K562 (cell line): Measurements from ENCODE around the gene FANCD2OS. TPM values are rescaled to one million over a fixed set of nuclear protein-coding genes. Genes with fewer than 3 reads are reported as not detected.
A peak's percentile ranks its signal among the peaks of the same experiment; 100 is the strongest.

Source experiments
- ATAC-seq: fragments of 200-7000 bp; cut with Tn5 transposase; 3 replicates; pipeline ENCODE4 v1.9.1; 2020; ENCODE audit warnings: moderate library complexity
- BruUV-seq: library from RNA; stranded (reverse); fragments of 400-500 nt; replicated peaks from 2 replicates; lab custom pipeline; 2021; lab: Mats Ljungman, UMichigan
- CTCF ChIA-PET: fragments of 300-600 bp; formaldehyde crosslinking; extraction: SDS; loops from one replicate; lab custom pipeline; 2021; ENCODE audit warnings: low intra/inter-chr PET ratio; lab: Yijun Ruan, JAX
- POLR2A ChIA-PET: fragments of 300-600, 350-650 bp; sonication (Branson Sonifier 250); formaldehyde crosslinking; extraction: SDS; loops from one replicate; lab custom pipeline; 2021; ENCODE audit warnings: antibody characterized with exemption, inconsistent platforms; lab: Yijun Ruan, JAX
- DNase-seq, 4 experiments: peaks; one replicate each; pipeline versions ENCODE4 v3.0.0 to v3.0.0-alpha.2; 2011 to 2018; ENCODE audit warnings: low spot score in 3 of 4, mixed read lengths in 3 of 4; ENCODE audit errors: extremely low read depth in 1 of 4
- FAIRE-seq: peaks from 2 replicates; lab custom pipeline; 2011; peaks lifted over from hg19 to GRCh38; lab: Jason Lieb, UNC
- H2AFZ ChIP-seq: 2 replicates; pipeline ENCODE4 v1.6.0; 2011; ENCODE audit warnings: low read depth, low read length, control low read depth, inconsistent platforms
- H3K27ac ChIP-seq: fragments of 200-600 bp; 3 replicates; pipeline ENCODE4 v1.8.0; 2011; ENCODE audit warnings: low read depth, mild to moderate bottlenecking, control low read depth, inconsistent platforms, low read length, moderate library complexity, mixed read lengths; ENCODE audit errors: extremely low read depth
- H3K27me3 ChIP-seq, 2 experiments: fragments of 300-600 bp in 1 of 2; 2 replicates in 1 of 2; 3 replicates in 1 of 2; pipeline versions ENCODE4 v1.6.0 to v1.8.0; 2011; ENCODE audit warnings: inconsistent platforms in 2 of 2, low read length in 2 of 2, mild to moderate bottlenecking in 1 of 2, mixed read lengths in 1 of 2, moderate library complexity in 1 of 2; ENCODE audit not compliant: control insufficient read depth in 2 of 2, insufficient read depth in 2 of 2
- H3K36me3 ChIP-seq: fragments of 300-600 bp; 3 replicates; pipeline ENCODE4 v1.8.0; 2011; ENCODE audit warnings: mild to moderate bottlenecking, low read length, inconsistent platforms; ENCODE audit not compliant: control insufficient read depth, insufficient read depth
- H3K4me1 ChIP-seq, 2 experiments: fragments of 200-600 bp in 1 of 2; replicated peaks in 1 of 2; 2 replicates in 1 of 2; 3 replicates in 1 of 2; pipeline versions ENCODE4 v1.5.1 to v1.8.0; 2011; ENCODE audit warnings: inconsistent platforms in 2 of 2, low read length in 2 of 2, mild to moderate bottlenecking in 1 of 2, mixed read lengths in 1 of 2, moderate library complexity in 1 of 2; ENCODE audit not compliant: control insufficient read depth in 2 of 2, insufficient read depth in 2 of 2
- H3K4me2 ChIP-seq: 2 replicates; pipeline ENCODE4 v1.6.1; 2011; ENCODE audit warnings: low read length, control low read depth, inconsistent platforms, mixed read lengths; ENCODE audit not compliant: insufficient read depth
- H3K4me3 ChIP-seq: fragments of 200-600 bp; sonication (generic), shearing (Covaris generic); 2 replicates; pipeline ENCODE4 v1.5.1; 2016; ENCODE audit warnings: control low read depth, inconsistent platforms
- H3K79me2 ChIP-seq: fragments of 200-600 bp; 3 replicates; pipeline ENCODE4 v1.8.0; 2011; ENCODE audit warnings: low read length, inconsistent platforms; ENCODE audit not compliant: control insufficient read depth, insufficient read depth
- H3K9ac ChIP-seq, 2 experiments: 2 replicates each; pipeline versions ENCODE4 v1.6.0 to v1.6.1; 2011; ENCODE audit warnings: low read depth in 2 of 2, low read length in 2 of 2, control low read depth in 1 of 2, inconsistent platforms in 1 of 2, mild to moderate bottlenecking in 1 of 2, mixed read lengths in 1 of 2; ENCODE audit not compliant: insufficient read depth in 1 of 2
- H3K9me1 ChIP-seq: one replicate; pipeline ENCODE4 v1.6.0; 2011; ENCODE audit warnings: inconsistent platforms, mild to moderate bottlenecking, low read length, moderate library complexity; ENCODE audit not compliant: control insufficient read depth, insufficient read depth
- H3K9me3 ChIP-seq: replicated peaks from 2 replicates; pipeline ENCODE4 v1.5.1; 2011; ENCODE audit warnings: low read depth, low read length, inconsistent platforms; ENCODE audit not compliant: control insufficient read depth, insufficient read depth
- H4K20me1 ChIP-seq: replicated peaks from 2 replicates; pipeline ENCODE4 v1.6.1; 2011; ENCODE audit warnings: low read length, inconsistent platforms, mixed read lengths; ENCODE audit not compliant: control insufficient read depth, insufficient read depth
- ARNT ChIP-seq, 2 experiments: fragments of 450-650 bp; IDR thresholded peaks; 2 replicates each; pipeline ENCODE4 v1.6.1; 2016; ENCODE audit warnings: mild to moderate bottlenecking in 1 of 2
- CBFA2T3 ChIP-seq: fragments of 450-650 bp; IDR thresholded peaks from 2 replicates; pipeline ENCODE4 v1.6.1; 2017
- JUND ChIP-seq, 2 experiments: IDR thresholded peaks; 2 replicates in 1 of 2; 3 replicates in 1 of 2; pipeline ENCODE4 v1.6.1; 2011; ENCODE audit warnings: borderline replicate concordance in 2 of 2, low read depth in 2 of 2, low read length in 2 of 2, improper control_type of control experiment in 1 of 2, missing biosample characterization in 1 of 2, missing genetic modification characterization in 1 of 2, missing genetic modification reagents in 1 of 2
- MCM3 ChIP-seq: fragments of 450-650 bp; IDR thresholded peaks from 2 replicates; pipeline ENCODE4 v1.6.1; 2016
- NFE2 ChIP-seq: IDR thresholded peaks from 2 replicates; pipeline ENCODE4 v1.6.1; 2014; ENCODE audit warnings: antibody characterized with exemption, low read depth
- NFE2L1 ChIP-seq: fragments of 450-650 bp; IDR thresholded peaks from 2 replicates; pipeline ENCODE4 v1.6.1; 2016; ENCODE audit warnings: missing genetic modification characterization, low read depth, mild to moderate bottlenecking, missing compliant biosample characterization, moderate library complexity, borderline replicate concordance
- NFYB ChIP-seq: IDR thresholded peaks from 2 replicates; pipeline ENCODE4 v1.6.1; 2011; ENCODE audit warnings: mild to moderate bottlenecking, moderate library complexity; ENCODE audit not compliant: insufficient read length; ENCODE audit errors: extremely low read depth
- SAP30 ChIP-seq: fragments of 200-600 bp; sonication (generic); IDR thresholded peaks from 2 replicates; pipeline ENCODE4 v1.6.1; 2012; ENCODE audit warnings: borderline replicate concordance, low read depth, mild to moderate bottlenecking, moderate library complexity, low read length, control low read depth, inconsistent platforms; ENCODE audit not compliant: insufficient read depth, poor library complexity, severe bottlenecking
- SMAD4 ChIP-seq: fragments of 250-450 bp; sonication (Bioruptor Pico); conservative IDR thresholded peaks from 2 replicates; pipeline ENCODE4 v1.8.0; 2021; ENCODE audit warnings: inconsistent platforms, mild to moderate bottlenecking, moderate library complexity
- THAP12 ChIP-seq: fragments of 250-450 bp; sonication (Bioruptor Pico); IDR thresholded peaks from 2 replicates; pipeline ENCODE4 v1.9.0; 2021; ENCODE audit warnings: mild to moderate bottlenecking, inconsistent platforms
- ZNF384 ChIP-seq: IDR thresholded peaks from 2 replicates; pipeline ENCODE4 v1.6.1; 2012; ENCODE audit warnings: low read depth, low read length, improper control_type of control experiment
- ZNF639 ChIP-seq, 2 experiments: fragments of 200-800 bp in 1 of 2; sonication (Bioruptor generic) in 1 of 2; sonication (generic) in 1 of 2; formaldehyde crosslinking in 1 of 2; IDR thresholded peaks in 1 of 2; conservative IDR thresholded peaks in 1 of 2; 2 replicates each; pipeline versions ENCODE4 v1.5.0 to v1.6.1; 2016 to 2020; ENCODE audit warnings: missing compliant biosample characterization in 1 of 2, missing genetic modification characterization in 1 of 2, missing genetic modification reagents in 1 of 2
- ZNF785 ChIP-seq: fragments of 250-450 bp; sonication (Bioruptor Pico); IDR thresholded peaks from 2 replicates; pipeline ENCODE4 v1.4.0; 2020; ENCODE audit warnings: mild to moderate bottlenecking
- WGBS: fragments of 100-300 bp; shearing (Covaris generic); methylation state at CpG from one replicate; pipeline ENCODE4 v1.1.6; 2016; ENCODE audit warnings: low coverage, mixed read lengths; ENCODE audit not compliant: insufficient coverage; ENCODE audit errors: missing lambda C conversion rate; 5-methylcytosine and 5-hydroxymethylcytosine counted together
- in situ Hi-C: fragments of 300-500 bp; cut with MboI; formaldehyde crosslinking; loops from 4 replicates; pipeline ENCODE4 v1.15.0; 2018; ENCODE audit warnings: inconsistent platforms, mixed read lengths
- intact Hi-C: fragments of 100-400 bp; cut with micrococcal nuclease; formaldehyde crosslinking; loops from 2 replicates; pipeline ENCODE4 v1.14.2; 2022
- polyA plus RNA-seq, 8 experiments: library from polyadenylated mRNA; depleted of rRNA in 4 of 8; stranded (reverse) in 5 of 8; unstranded in 3 of 8; fragments of >200 nt; fragmentation: Nextera tagmentation in 2 of 8; fragmentation: Illumina TruSeq in 1 of 8; extraction: Ambion mirVana in 2 of 8; extraction: Trizol in 1 of 8; gene quantifications; 2 replicates each; pipeline versions ENCODE4 v1.2.1 to v1.2.3, GENCODE V29; 2011 to 2014; ENCODE audit warnings: inconsistent platforms in 1 of 8, missing spikeins in 1 of 8
- total RNA-seq, 7 experiments: library from RNA; depleted of rRNA in 6 of 7; stranded (reverse); fragments of >200 nt in 6 of 7; fragmentation: Illumina TruSeq in 2 of 7; extraction: Trizol in 2 of 7; gene quantifications; 2 replicates each; pipeline versions ENCODE4 v1.2.1 to v1.2.3, GENCODE V29; 2011 to 2021; ENCODE audit warnings: low replicate concordance in 1 of 7
- TF ChIP-seq, protein P1 (sequence below), 2 experiments: fragments of 450-650 bp; IDR thresholded peaks; 2 replicates each; pipeline ENCODE4 v1.6.1; 2016

The FANCD2OS gene
- total and polyA plus RNA-seq, 9 of the 15 experiments (the other 6 are each of a cell fraction or from before 2014, with no cell fraction given): not detected

- TF ChIP-seq ARNT (IDR thresholded peaks at IDR 0.05): peak; percentile 47 to 54; a peak in 2 of 4 replicates
- no peak for TF ChIP-seq NFE2L1 (tag)
- TF ChIP-seq THAP12: no peak
- no peak for TF ChIP-seq SAP30
Observed at GRCh38 chr3:10140996-10141546, 33.0 kb upstream of the FANCD2OS start (continued).

DNA sequence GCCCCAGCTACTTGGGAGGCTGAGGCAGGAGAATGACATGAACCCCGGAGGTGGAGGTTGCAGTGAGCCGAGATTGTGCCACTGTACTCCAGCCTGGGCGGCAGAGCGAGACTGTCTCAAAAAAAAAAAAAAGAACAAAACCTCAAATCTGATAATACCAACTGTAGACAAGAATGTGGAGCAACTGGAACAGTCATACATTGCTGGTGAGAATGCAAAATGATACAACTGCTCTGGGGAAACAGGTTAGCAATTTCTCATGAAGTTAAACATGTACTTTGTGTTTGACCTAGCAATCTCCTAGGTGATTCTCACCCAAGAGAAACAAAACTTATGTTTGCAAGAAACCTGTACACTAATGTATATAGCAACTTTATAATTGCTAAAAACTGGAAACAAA, 29.1 kb upstream of the FANCD2OS start:
- peaks cover 25 to 26% of the 10 kb centered on the region in 2 experiments for H3K4me1 ChIP-seq
- H3K4me3 ChIP-seq: no peak overlapping the region
- no peaks in the 10 kb centered on the region; the same call in 1 of the 2 replicates for H4K20me1 ChIP-seq
- no peaks in the 10 kb centered on the region for H3K9me3 ChIP-seq
- in situ Hi-C loops (no loop called here), intact Hi-C loops (no loop called here)
- H2AFZ ChIP-seq: no peak overlapping the region
- no peak overlapping the region for H3K4me2 ChIP-seq
- 19% methylated on average over 2 of the region's 4 CpGs for WGBS
- no peak for ATAC-seq
- no peak for FAIRE-seq
- no peaks in the 10 kb centered on the region for H3K36me3 ChIP-seq
- CTCF ChIA-PET: no interaction called here
- H3K9ac ChIP-seq: no peak overlapping the region
- no peak for DNase-seq
- H3K79me2 ChIP-seq: peaks cover 7% of the 10 kb centered on the region
- H3K27ac ChIP-seq: no peak overlapping the region
- POLR2A ChIA-PET: no interaction called here
- no TSS peak for BruUV-seq
- H3K9me1 ChIP-seq: no peaks in the 10 kb centered on the region
- no peaks in the 10 kb centered on the region for H3K27me3 ChIP-seq
- TF ChIP-seq ZNF639 (CRISPR knock-in tag; conservative IDR thresholded peaks at IDR 0.05 in 1 of 2, IDR thresholded peaks at IDR 0.05 in 1 of 2): 0 out of 4 replicates have a peak, but pooled peaks of 1 of the 2 experiments have one; percentile 34
- TF ChIP-seq MCM3: no peak
- TF ChIP-seq NFE2: peak; percentile 33; the same call in 1 of the 2 replicates
- TF ChIP-seq ZNF785: no peak
- TF ChIP-seq NFYB: no peak
- 0 out of 2 replicates have a peak, but pooled peaks have one; percentile 13 for TF ChIP-seq CBFA2T3
- TF ChIP-seq, protein P1, sequence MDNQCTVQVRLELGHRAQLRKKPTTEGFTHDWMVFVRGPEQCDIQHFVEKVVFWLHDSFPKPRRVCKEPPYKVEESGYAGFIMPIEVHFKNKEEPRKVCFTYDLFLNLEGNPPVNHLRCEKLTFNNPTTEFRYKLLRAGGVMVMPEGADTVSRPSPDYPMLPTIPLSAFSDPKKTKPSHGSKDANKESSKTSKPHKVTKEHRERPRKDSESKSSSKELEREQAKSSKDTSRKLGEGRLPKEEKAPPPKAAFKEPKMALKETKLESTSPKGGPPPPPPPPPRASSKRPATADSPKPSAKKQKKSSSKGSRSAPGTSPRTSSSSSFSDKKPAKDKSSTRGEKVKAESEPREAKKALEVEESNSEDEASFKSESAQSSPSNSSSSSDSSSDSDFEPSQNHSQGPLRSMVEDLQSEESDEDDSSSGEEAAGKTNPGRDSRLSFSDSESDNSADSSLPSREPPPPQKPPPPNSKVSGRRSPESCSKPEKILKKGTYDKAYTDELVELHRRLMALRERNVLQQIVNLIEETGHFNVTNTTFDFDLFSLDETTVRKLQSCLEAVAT (IDR thresholded peaks at IDR 0.05): peak in 1 of 2 experiments; percentile 44; a peak in 1 of 4 replicates
- no peak for TF ChIP-seq JUND (IDR thresholded peaks at IDR 0.05; ENCODE audit: borderline replicate concordance, low read depth, low read length)
- 0 out of 3 replicates have a peak, but pooled peaks have one; percentile 13 for TF ChIP-seq JUND (tag; IDR thresholded peaks at IDR 0.05; ENCODE audit: borderline replicate concordance, low read depth, low read length)
- peak; percentile 42; the same call in 1 of the 2 replicates for TF ChIP-seq SMAD4
- peak; percentile 89 for TF ChIP-seq ZNF384
